ENCODE results near the gene C7orf33. TPM values are rescaled to one million over a fixed set of nuclear protein-coding genes. Genes with fewer than 3 reads are reported as not detected.
A peak's percentile ranks its signal among the peaks of the same experiment; 100 is the strongest.
"Not testable (repeated sequence)": the region's sequence is repeated elsewhere in the genome, so short reads cannot be mapped to it uniquely, and the experiment has no call there.

Gene C7orf33
- total RNA-seq, 1 donor from 2014 or later = not detected

- Mint-ChIP-seq H3K4me1 (ENCODE audit: unreplicated experiment) (no peaks in the 10 kb centered on the region), H3K27ac (ENCODE audit: unreplicated experiment) (no peak overlapping the region), H3K4me3 (ENCODE audit: unreplicated experiment) (peak overlapping the region; percentile 11), H3K27me3 (ENCODE audit: unreplicated experiment) (peaks cover 2% of the 10 kb centered on the region), H3K36me3 (ENCODE audit: low read depth, unreplicated experiment) (no peaks in the 10 kb centered on the region), H3K9me3 (ENCODE audit: unreplicated experiment) (no peaks in the 10 kb centered on the region)
- TF ChIP-seq, protein P1, sequence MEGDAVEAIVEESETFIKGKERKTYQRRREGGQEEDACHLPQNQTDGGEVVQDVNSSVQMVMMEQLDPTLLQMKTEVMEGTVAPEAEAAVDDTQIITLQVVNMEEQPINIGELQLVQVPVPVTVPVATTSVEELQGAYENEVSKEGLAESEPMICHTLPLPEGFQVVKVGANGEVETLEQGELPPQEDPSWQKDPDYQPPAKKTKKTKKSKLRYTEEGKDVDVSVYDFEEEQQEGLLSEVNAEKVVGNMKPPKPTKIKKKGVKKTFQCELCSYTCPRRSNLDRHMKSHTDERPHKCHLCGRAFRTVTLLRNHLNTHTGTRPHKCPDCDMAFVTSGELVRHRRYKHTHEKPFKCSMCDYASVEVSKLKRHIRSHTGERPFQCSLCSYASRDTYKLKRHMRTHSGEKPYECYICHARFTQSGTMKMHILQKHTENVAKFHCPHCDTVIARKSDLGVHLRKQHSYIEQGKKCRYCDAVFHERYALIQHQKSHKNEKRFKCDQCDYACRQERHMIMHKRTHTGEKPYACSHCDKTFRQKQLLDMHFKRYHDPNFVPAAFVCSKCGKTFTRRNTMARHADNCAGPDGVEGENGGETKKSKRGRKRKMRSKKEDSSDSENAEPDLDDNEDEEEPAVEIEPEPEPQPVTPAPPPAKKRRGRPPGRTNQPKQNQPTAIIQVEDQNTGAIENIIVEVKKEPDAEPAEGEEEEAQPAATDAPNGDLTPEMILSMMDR (IDR thresholded peaks at IDR 0.05; ENCODE audit: unreplicated experiment) = no peak
- DNase-seq (ENCODE audit: low spot score) = no peak
These were observed 5.2 kb upstream of the C7orf33 start for GRCh38 chr7:148585399-148585798.

GRCh38 chr7:148587076-148587475 lies 3.5 kb upstream of the C7orf33 start:
- Mint-ChIP-seq H3K4me3 (ENCODE audit: unreplicated experiment) (no peak overlapping the region), H3K36me3 (ENCODE audit: low read depth, unreplicated experiment) (no peaks in the 10 kb centered on the region), H3K27ac (ENCODE audit: unreplicated experiment) (no peak overlapping the region), H3K4me1 (ENCODE audit: unreplicated experiment) (no peaks in the 10 kb centered on the region), H3K27me3 (ENCODE audit: unreplicated experiment) (peaks cover 2% of the 10 kb centered on the region), H3K9me3 (ENCODE audit: unreplicated experiment) (no peaks in the 10 kb centered on the region)
- TF ChIP-seq, protein P1 (IDR thresholded peaks at IDR 0.05; ENCODE audit: unreplicated experiment) = no peak
- no peak for DNase-seq (ENCODE audit: low spot score)

- Mint-ChIP-seq H3K9me3 (ENCODE audit: unreplicated experiment) (no peaks in the 10 kb centered on the region), H3K27me3 (ENCODE audit: unreplicated experiment) (no peaks in the 10 kb centered on the region)
These were observed 2.4 kb upstream of the C7orf33 start for GRCh38 chr7:148588168-148588567.

DNA sequence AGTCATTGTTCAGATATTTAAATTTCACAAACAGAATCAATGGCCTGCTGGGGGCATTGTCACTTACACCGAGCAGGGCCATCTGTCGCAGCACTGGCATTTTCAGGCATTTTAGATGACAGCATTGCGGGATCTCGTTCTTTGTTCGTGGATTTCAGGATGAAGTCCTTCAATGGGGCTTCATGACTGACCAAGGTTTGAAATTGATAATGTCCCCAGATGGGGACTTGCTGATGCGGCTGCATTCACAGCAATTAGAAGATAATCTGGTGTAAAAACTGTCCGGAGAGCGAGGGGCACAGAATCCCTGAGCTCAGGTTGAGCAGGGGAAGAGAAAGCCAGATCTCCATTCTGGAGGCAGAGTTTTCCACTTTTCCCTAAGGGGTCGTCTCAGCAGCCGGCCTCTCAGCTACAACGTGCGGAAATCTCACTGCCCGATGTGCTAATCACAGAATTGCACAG lies 1.9 kb upstream of the C7orf33 start:
- no peak overlapping the region for H3K27ac Mint-ChIP-seq (ENCODE audit: unreplicated experiment)
- no peaks in the 10 kb centered on the region for H3K36me3 Mint-ChIP-seq (ENCODE audit: low read depth, unreplicated experiment)
- no peak overlapping the region for H3K4me3 Mint-ChIP-seq (ENCODE audit: unreplicated experiment)
- no peaks in the 10 kb centered on the region for H3K27me3 Mint-ChIP-seq (ENCODE audit: unreplicated experiment)
- DNase-seq (ENCODE audit: low spot score) = no peak
- TF ChIP-seq, protein P1 (IDR thresholded peaks at IDR 0.05; ENCODE audit: unreplicated experiment) = no peak
- no peaks in the 10 kb centered on the region for H3K9me3 Mint-ChIP-seq (ENCODE audit: unreplicated experiment)
- H3K4me1 Mint-ChIP-seq (ENCODE audit: unreplicated experiment) = no peaks in the 10 kb centered on the region

More at GRCh38 chr7:148588168-148588567, 2.4 kb upstream of the C7orf33 start:
- Mint-ChIP-seq H3K36me3 (ENCODE audit: low read depth, unreplicated experiment) (no peaks in the 10 kb centered on the region), H3K27ac (ENCODE audit: unreplicated experiment) (no peak overlapping the region), H3K4me3 (ENCODE audit: unreplicated experiment) (no peak overlapping the region), H3K4me1 (ENCODE audit: unreplicated experiment) (no peaks in the 10 kb centered on the region)
- TF ChIP-seq, protein P1 (IDR thresholded peaks at IDR 0.05; ENCODE audit: unreplicated experiment) = no peak
- DNase-seq (ENCODE audit: low spot score) = no peak

DNA sequence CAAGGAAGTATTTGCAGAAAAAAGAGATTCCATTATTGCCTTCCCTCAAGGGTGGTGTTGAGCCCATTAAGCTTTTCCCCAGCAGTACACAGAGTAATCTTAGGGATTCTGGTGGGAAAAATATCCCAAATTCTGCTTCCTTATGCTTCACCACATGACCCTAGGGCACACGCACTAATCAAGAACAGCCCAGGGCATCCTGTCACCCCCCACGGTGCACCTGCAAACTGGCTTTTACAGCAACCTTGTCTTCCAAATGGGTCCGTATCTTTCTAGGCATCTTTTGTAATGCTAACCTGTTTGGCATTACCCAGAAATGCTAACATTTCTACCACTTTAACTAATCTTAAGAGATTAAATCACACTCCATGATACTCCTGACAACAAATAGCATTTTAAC lies 926 bp upstream of the C7orf33 start:
- TF ChIP-seq, protein P1 (IDR thresholded peaks at IDR 0.05; ENCODE audit: unreplicated experiment) = no peak
- Mint-ChIP-seq H3K36me3 (ENCODE audit: low read depth, unreplicated experiment) (no peaks in the 10 kb centered on the region), H3K9me3 (ENCODE audit: unreplicated experiment) (no peaks in the 10 kb centered on the region), H3K4me3 (ENCODE audit: unreplicated experiment) (no peak overlapping the region), H3K4me1 (ENCODE audit: unreplicated experiment) (no peaks in the 10 kb centered on the region), H3K27me3 (ENCODE audit: unreplicated experiment) (no peaks in the 10 kb centered on the region), H3K27ac (ENCODE audit: unreplicated experiment) (no peak overlapping the region)
- DNase-seq (ENCODE audit: low spot score) = no peak

DNA sequence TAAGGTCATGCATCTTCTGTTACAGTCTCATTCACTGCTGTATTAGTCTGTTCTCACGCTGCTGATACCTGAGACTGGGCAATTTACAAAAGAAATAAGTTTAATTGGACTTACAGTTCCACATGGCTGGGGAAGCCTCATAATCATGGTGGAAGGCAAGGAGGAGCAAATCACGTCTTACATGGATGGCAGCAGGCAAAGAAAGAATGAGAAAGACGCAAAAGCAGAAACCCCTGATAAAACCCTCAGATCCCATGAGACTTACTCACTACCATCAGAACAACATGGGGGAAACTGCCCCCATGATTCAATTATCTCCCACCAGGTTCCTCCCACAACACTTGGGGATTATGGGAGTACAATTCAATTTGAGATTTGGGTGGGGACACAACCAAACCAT lies 5.8 kb downstream of the C7orf33 start:
- not testable (repeated sequence) for H3K4me1 Mint-ChIP-seq (ENCODE audit: unreplicated experiment); H3K27me3 Mint-ChIP-seq (ENCODE audit: unreplicated experiment); DNase-seq (ENCODE audit: low spot score); H3K27ac Mint-ChIP-seq (ENCODE audit: unreplicated experiment); H3K9me3 Mint-ChIP-seq (ENCODE audit: unreplicated experiment); H3K4me3 Mint-ChIP-seq (ENCODE audit: unreplicated experiment); H3K36me3 Mint-ChIP-seq (ENCODE audit: low read depth, unreplicated experiment)
